ENCODE results near the gene CCDC144A.
A peak's percentile ranks its signal among the peaks of the same experiment; 100 is the strongest.
"Not testable (repeated sequence)": the region's sequence is repeated elsewhere in the genome, so short reads cannot be mapped to it uniquely, and the experiment has no call there.

The CCDC144A gene, protein sequence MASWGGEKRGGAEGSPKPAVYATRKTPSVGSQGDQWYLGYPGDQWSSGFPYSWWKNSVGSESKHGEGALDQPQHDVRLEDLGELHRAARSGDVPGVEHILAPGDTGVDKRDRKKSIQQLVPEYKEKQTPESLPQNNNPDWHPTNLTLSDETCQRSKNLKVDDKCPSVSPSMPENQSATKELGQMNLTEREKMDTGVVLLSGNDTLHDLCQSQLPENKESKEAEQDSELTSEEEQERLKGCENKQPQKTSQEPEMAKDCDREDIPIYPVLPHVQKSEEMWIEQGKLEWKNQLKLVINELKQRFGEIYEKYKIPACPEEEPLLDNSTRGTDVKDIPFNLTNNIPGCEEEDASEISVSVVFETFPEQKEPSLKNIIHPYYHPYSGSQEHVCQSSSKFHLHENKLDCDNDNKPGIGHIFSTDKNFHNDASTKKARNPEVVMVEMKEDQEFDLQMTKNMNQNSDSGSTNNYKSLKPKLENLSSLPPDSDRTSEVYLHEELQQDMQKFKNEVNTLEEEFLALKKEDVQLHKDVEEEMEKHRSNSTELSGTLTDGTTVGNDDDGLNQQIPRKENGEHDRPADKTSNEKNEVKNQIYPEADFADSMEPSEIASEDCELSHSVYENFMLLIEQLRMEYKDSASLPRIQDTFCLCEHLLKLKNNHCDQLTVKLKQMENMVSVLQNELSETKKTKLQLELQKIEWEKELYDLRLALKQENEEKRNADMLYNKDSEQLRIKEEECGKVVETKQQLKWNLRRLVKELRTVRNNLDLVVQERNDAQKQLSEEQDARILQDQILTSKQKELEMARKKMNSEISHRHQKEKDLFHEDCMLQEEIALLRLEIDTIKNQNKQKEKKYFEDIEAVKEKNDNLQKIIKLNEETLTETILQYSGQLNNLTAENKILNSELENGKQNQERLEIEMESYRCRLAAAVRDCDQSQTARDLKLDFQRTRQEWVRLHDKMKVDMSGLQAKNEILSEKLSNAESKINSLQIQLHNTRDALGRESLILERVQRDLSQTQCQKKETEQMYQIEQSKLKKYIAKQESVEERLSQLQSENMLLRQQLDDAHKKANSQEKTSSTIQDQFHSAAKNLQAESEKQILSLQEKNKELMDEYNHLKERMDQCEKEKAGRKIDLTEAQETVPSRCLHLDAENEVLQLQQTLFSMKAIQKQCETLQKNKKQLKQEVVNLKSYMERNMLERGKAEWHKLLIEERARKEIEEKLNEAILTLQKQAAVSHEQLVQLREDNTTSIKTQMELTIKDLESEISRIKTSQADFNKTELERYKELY (N-terminal part only)

DNA sequence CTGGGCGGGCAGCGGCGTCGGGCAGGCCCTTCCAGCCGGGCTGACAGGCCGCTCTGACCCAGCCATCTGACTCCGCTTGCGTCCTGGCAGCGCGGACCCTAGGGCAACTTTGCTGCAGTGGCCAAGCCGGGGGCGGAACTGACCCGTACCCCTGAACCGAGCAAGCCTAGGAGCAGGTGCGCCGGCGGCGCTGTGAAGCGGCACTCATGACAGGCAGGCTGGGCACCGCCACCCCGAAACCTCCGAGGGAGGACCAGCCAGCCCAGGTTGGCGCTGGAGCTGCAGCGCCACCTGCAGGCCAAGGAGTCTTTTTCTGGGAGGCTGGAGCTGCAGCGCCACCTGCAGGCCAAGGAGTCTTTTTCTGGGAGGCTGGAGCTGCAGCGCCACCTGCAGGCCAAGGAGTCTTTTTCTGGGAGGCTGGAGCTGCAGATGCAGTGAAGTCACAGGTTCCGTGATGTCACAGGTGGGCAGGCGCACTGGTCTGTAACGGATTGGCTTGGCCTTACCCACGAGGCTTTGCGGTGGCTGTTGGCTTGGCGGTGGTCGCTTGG is at the start of gene CCDC144A:
CCDC144A (plus strand) TSS at position 511 of the 551 bp plus-strand sequence. CDS start 160 bp downstream, outside the sequence.
- DNase-seq, result not testable (repeated sequence)

DNA sequence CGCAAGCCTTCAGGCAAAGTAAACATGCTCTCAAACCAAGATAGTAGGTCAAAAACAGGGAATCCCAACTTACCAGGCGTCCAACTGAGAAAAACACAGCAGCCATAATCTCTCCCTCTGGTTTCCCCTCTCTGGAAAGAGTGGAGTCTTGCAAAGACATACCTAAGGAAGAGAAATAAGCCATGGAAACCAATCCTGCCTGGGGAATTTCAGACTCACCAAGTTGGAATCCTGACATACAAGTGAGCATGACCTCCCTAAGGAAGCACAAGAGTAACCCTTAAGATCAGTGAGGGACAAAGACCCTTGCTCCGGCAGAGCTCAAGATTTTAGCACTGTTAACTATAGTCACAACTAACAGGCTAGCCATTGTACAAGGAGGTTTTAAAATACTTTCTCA is 40.5 kb upstream of the CCDC144A start:
- DNase-seq, result no peak

DNA sequence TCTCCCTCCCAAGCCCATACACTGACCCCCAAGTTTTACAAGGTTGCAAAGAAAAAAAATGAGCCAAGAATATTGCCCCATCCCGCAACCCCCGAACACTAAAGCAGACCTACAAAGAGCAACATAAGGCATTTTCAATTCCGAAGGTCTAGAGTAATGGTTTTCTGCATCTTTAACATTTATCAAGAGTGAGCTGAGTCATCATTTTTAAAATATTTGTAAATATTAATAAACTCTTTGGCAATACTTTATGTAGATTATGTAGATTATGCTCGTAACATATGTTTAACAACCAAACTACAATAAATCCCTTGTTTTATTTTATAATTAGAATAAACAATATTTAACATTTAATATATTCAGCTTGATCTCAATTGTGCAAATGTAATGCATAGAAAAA is 37.8 kb upstream of the CCDC144A start:
- DNase-seq, result no peak

DNA sequence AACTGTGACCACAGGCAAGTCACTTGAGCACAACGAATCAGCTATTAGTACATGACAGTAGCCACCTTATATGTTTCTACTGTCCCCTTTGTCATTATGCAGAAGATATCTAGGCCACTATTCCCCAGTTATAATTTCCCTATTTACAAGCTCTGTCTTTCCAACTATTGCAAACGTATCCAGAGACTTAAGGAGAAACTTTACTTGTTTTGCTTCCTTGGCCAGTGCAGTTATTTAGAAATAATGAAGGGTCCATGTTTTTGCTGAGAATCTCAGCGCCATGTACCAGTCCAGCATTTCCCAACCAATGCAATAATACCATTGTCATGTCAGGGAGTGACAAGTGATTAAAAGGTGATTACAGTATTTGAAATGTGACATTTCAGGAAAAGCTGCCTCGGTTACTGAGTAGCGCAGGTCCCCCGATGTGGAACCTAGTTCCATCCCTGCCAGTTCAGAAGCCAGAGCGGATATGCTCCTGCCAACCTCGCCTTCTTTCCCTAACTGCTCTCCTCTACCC is 37.1 kb upstream of the CCDC144A start:
- no peak for DNase-seq

DNA sequence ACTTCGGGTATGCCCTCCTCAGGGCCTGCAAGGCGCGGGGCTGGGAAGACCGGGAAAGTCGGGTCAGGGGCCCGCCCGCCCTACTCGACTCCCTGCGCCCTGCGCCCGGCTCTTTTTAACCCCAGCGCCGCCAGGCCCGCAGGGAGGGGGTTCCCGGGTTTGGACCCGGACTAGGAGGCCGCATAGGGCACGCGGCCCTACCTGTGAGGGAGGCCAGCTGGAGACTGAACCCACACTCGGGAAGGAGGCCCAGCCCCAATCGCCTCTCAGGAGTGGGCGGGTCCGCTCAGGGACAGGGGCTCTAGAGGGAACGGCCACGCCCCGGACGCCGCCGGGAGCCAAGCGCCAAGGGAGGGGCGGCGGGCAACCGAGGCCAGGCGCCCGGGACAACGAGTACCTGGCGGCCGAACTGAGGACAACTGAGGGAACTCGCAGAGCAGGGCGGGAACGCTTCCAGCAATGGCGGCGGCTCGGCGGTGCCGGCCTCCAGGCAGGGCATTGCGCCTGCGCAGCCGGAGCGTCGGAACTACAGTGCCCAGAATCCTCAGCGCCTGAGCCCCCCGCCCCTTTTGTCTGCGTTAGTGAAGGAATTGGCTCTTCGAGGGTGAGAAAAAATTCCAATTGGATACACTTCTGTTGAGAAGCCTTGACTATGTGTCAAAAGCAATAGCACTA is 36.5 kb upstream of the CCDC144A start, which contains the start of gene ZNF624:
ZNF624 (minus strand) TSS at position 484 of the 675 bp plus-strand sequence.
- DNase-seq, result peak; percentile 71

DNA sequence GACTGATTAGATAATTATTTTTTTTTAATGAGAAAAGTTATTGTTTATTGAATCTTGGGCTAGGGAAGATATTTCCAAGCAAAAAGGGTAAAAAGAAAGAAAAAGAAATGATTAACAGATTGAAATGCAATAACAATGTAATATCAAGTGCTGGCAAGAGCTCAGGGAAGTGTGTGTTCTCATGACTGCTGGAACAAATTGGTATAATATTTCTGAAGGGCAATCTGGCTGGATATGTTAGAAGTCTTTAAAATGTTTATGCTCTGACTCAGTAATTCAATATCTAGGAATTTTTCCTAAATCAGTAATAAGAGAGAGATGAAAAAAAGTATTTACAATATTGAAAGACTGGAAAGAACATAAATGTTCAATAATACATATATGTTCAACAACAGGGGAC is 28.8 kb upstream of the CCDC144A start:
- DNase-seq, result no peak

DNA sequence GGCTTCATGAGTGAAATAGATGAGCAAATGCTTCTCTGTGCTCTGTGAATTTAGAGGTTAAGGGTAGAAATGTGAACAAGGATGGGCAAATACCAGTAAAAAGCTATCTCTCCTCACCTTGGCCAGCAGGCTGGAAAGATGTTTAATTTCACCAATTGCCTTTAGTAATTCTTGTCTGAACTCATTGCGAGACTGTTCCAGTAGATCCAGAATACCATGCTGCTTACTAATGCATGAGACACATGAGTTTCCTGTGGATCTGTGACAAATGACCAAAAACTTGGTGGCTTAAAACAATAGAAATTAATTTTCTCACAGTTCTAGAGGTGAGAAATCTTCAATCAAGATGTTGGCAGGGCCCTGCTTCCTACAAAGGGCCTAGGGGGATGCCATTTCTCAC is 27.1 kb upstream of the CCDC144A start:
- no peak for DNase-seq

DNA sequence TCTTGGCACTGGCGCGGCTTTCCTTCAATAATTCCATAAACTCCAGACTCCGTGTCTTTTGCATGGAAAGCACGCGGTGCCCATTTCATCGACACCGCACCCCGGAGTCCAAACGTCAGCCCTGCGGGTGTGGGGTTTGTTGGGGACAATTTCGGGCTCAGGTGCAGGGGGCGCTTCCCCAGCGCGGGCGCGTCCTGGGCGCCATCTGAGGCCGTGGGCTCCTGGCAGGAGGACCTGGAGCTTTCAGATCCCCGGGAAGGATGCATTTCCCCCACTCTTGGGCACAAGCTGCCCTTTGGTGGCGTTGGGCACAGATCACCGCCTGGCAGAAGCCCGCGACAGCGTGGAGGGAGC is 23.5 kb upstream of the CCDC144A start:
- DNase-seq, result not testable (repeated sequence)

DNA sequence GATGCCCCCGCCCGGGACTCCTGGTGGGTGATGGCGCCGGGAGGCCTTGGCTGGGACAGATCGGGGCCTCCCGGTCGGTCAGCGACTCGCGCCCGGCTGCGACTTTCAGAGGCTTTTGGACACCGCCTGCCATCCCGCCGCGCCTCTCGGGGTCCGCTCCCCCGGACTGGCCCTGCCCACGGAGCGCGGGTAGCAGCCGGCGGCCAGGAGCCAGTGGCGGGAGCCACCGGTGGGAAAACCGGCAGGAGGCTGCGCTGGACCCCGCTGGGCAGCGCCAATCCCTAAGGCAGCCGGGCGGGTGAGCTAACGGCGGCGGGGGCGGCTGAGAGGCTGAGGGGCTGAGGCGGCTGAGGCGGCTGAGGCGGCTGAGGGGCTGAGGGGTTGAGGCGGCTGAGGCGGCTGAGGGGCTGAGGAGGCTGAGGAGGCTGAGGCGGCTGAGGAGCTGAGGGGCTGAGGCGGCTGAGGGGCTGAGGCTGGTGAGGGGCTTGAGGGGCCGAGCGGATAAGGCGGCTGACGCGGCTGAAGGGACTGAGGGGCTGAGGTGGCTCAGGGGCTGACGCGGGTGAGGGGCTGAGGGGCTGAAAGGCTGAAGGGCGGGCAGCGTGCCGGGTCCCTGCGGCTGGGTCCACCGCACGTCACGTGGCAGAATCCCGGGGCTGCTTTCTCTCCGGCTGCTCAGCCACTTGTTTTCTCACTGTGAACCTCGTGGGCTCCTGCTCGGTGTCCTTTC is 23.0 kb upstream of the CCDC144A start:
- not testable (repeated sequence) for DNase-seq

DNA sequence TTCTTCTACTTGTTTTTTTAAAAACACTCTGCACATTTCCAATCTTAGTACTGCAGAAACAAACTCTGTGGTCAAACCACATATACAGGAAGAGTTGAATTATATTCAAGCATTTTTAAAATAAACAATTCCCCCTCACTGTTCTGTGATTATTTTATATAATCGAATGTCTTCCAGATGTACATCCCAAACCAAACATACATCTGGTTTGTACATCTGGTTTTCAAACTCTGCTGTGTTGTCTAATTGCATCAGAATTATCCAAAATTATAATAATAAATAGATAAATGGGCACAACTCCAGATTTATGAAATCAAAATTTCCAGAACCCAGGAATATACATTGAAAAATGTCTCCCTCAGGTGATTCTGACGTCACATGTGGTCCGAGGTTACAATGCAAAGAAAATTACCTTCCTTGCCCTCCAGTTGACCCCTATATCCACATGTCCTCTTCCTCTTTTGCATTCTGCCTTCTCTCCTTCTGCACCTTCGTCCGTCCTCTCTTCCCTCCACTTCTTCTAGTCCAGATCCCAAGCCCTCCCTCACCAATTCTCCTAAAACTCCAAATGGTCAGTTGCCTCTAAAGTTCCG is 13.3 kb upstream of the CCDC144A start:
- no peak for DNase-seq

DNA sequence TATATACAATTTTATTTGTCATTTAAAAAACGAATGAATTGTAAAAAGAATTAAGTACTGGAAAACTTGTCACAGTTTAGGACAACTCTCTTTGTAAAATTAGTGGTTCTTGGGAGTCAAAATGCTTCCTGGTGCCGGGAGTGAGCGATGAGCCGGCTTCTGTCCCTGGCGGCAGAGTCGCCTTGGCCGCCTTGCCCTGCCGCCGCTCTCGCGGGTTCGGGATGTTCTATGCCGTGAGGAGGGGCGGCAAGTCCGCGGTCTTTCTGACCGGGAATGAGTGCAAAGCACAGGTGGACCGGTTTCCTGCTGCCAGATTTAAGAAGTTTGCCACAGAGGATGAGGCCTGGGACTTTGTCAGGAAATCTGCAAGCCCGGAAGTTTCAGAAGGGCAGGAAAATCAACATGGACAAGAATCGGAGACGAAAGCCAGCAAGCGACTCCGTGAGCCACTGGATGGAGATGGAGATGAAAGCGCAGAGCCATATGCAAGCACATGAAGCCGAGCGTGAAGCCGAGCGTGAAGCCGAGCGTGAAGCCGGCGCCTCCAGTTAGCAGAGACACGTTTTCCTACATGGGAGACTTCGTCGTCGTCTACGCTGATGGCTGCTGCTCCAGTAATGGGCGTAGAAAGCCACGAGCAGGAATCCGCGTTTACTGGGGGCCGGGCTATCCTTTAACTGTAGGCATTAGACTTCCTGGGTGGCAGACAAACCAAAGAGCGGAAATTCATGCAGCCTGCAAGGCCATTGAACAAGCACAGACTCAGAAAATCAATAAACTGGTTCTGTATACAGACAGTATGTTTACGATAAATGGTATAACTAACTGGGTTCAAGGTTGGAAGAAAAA is 6.5 kb upstream of the CCDC144A start:
- not testable (repeated sequence) for DNase-seq

DNA sequence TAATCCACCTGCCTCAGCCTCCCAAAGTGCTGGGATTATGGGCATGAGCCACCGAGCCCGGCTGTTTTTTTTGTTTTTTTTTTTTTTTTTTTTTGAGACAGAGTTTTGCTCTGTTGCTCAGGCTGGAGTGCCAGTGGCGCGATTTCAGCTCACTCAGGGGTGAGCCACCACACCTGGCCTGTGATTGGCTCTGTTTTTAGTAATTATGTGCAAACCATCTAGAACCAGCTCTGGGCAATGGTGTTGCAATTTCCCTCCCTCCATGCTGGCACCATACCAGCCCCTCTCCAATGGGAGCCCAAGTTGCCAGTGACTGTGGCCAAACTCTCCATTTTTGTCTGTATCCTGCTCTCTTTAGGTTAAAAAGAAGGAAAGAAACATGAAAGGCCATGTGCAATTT is 4.0 kb upstream of the CCDC144A start:
- DNase-seq, result not testable (repeated sequence)

DNA sequence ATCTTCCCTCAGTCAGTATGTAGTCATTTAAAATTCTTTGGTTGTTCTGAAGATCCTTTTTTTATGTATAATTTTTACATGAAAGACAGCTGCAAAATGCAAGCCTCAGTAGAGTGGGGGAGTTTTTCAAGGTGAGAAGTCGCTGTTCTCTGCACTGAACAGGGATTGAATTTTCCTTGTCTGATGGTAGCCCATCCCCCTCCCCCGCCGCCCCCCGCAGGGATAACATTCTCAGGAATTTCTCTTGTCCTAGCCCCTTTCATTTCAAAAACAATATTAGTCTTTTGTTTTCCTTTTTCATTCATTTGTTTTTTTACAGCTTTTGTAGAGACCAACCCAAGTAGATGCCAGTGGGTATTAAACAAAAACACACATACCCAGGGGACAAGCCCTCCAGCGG is 2.9 kb upstream of the CCDC144A start:
- DNase-seq, result not testable (repeated sequence)

DNA sequence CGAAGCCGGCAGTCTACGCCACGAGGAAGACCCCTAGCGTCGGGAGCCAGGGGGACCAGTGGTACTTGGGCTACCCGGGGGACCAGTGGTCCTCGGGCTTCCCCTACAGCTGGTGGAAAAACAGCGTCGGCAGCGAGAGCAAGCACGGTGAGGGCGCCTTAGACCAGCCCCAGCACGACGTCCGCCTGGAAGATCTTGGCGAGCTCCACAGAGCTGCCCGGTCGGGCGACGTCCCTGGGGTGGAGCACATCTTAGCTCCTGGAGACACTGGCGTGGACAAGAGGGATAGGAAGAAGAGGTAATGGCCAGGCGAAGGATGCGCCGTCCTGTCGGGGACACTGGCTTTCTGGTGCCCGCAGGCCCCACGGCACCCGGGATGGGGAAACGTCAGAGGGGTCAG is 406 bp downstream of the CCDC144A start:
- DNase-seq, result not testable (repeated sequence)

DNA sequence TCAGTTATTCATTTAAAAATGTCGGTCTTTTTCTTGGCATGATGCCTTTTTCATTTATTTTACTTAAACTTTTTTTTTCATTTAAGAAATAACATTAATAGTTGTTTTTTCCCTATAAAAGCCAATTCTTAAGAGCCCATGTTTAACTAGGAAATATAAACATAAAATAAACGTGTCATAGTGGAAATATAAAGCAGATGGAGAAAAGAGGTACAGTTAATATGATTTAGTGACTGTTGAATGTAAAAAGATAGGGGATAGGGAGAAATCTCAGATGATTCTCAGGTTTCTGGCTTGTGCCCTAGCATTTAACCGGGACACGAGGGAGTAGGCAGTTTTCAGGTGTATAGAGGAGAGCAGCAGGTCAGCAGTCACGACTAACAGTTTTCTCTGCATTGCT is 7.6 kb downstream of the CCDC144A start:
- not testable (repeated sequence) for DNase-seq

DNA sequence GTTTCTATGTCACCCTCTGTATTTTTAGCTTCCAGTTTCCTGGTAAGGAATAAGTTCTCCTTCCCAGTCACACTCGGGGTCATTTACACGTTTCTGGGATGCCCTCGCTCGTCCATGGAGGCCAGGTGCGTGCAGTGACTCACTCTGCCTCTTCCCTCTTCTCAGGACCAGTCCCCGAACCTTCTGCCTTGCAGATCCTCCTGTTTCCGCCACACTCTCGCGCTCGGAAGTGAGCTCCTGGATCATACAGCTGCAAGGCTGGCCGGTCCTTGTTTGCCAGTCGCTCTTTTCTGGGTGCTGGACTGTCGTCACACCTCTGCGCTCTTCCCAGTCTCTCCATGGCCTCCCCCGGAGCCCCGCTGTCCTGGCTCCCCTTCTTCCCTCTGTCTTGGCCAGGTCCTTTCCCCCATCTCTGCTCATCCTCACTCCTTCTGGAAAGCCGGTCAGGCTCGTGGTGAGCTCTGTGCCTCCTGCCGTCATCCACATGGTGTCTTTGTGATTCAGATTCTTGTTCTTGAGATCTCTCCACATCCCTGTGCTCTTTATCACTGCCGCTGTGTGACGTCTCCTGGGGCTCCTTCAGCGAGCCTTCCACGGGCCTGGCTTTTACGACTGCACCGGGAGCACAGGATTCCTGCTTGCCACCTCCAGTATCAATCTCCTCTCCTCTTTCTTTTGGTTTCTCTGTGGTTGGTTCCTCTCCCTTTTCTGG is 55.6 kb downstream of the CCDC144A start:
- not testable (repeated sequence) for DNase-seq

DNA sequence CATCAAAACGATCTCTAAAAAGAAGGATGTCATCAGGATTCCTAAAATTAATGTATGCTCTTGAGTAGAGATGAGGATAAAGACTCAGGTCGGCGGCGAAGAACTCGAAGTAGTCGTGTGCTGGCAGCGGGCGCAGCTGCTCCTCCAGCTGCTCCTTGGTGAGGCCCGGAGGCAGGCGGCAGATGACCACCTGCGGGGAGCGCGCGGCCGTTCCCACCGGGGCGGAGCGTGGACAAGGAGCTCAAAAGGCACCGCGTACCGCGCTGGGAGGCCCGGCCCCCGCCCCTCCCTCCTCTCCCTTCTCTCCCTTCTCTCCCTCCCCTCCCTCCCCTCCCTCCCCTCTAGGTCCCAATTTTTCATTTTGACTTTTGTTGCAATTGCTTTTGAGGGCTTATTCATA is 56.5 kb downstream of the CCDC144A start:
- not testable (repeated sequence) for DNase-seq

DNA sequence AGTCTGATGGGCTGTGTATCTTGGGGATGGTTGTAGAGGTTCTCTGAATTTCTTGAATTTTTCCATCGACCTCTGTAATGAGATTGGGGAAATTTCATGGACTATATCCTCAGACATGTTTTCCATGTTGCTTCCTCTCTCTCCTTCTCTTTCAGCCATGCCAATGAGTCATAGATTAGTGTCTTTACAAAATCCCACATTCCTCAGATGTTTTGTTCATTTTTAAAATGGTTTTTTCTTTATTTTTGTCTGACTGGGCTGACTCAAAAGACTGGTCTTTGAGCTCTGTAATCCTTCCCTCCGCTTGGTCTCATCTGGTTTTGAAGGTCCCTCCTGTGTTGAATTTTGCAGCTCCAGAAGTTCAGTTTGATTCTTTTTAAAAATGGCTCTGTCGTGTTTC is 60.5 kb downstream of the CCDC144A start:
- not testable (repeated sequence) for DNase-seq
